A673 (cell line): ENCODE measurements around the gene CPEB4.

Experiments
- CTCF ChIP-seq: fragments of 300-800, 200-600 bp; sonication (generic); conservative IDR thresholded peaks from 2 replicates; pipeline ENCODE4 v1.5.1; 2017; ENCODE audit warnings: low read depth, mild to moderate bottlenecking, antibody characterized with exemption, low read length, moderate library complexity, mixed read lengths
- EZH2 ChIP-seq: fragments of 200-600 bp; sonication (generic); IDR thresholded peaks from 2 replicates; pipeline ENCODE4 v1.6.1; 2017; ENCODE audit warnings: borderline replicate concordance, low read depth, mild to moderate bottlenecking, mixed read lengths, antibody characterized with exemption, low read length; ENCODE audit not compliant: poor library complexity, severe bottlenecking

- TF ChIP-seq CTCF (no peak), EZH2 (no peak)
Measured at GRCh38 chr5:173926359-173926758, 38.2 kb downstream of the CPEB4 start.
